H9 (cell line): ENCODE measurements around the gene CACNB3. TPM values are rescaled to one million over a fixed set of nuclear protein-coding genes. Genes with fewer than 3 reads are reported as not detected.

ENCODE experiments used
- DNase-seq: peaks from one replicate; pipeline ENCODE4 v3.0.0-alpha.2; 2017
- H2AFZ ChIP-seq: one replicate; pipeline ENCODE4 v1.6.1; 2013; ENCODE audit warnings: mild to moderate bottlenecking, low read length, control low read depth, moderate library complexity
- H2AK5ac ChIP-seq: 2 replicates; pipeline ENCODE4 v1.6.1; 2013; ENCODE audit warnings: low read length, control low read depth, mixed read lengths; ENCODE audit not compliant: insufficient read length
- H2BK120ac ChIP-seq: one replicate; pipeline ENCODE4 v1.6.1; 2013; ENCODE audit warnings: low read depth, mild to moderate bottlenecking, low read length, control low read depth, inconsistent platforms; ENCODE audit not compliant: poor library complexity, severe bottlenecking
- H2BK12ac ChIP-seq: 2 replicates; pipeline ENCODE4 v1.6.1; 2013; ENCODE audit warnings: low read length, control low read depth, mixed read lengths, low read depth; ENCODE audit not compliant: insufficient read length
- H2BK15ac ChIP-seq: 2 replicates; pipeline ENCODE4 v1.6.1; 2013; ENCODE audit warnings: low read depth, low read length, control low read depth
- H2BK20ac ChIP-seq: one replicate; pipeline ENCODE4 v1.6.1; 2013; ENCODE audit warnings: low read depth, mild to moderate bottlenecking, low read length, control low read depth, inconsistent platforms; ENCODE audit not compliant: poor library complexity, severe bottlenecking
- H2BK5ac ChIP-seq: 2 replicates; pipeline ENCODE4 v1.6.1; 2013; ENCODE audit warnings: low read length, control low read depth, mixed read lengths; ENCODE audit not compliant: insufficient read length
- H3K14ac ChIP-seq: 2 replicates; pipeline ENCODE4 v1.6.1; 2013; ENCODE audit warnings: low read length, control low read depth; ENCODE audit not compliant: insufficient read depth
- H3K18ac ChIP-seq: 2 replicates; pipeline ENCODE4 v1.6.1; 2013; ENCODE audit warnings: low read depth, mild to moderate bottlenecking, mixed read lengths, low read length, control low read depth; ENCODE audit not compliant: insufficient read length
- H3K23ac ChIP-seq: 2 replicates; pipeline ENCODE4 v1.6.1; 2013; ENCODE audit warnings: low read length, control low read depth, mixed read lengths, low read depth; ENCODE audit not compliant: insufficient read length
- H3K23me2 ChIP-seq: 2 replicates; pipeline ENCODE4 v1.6.1; 2013; ENCODE audit warnings: low read depth, mild to moderate bottlenecking, mixed read lengths, low read length, control low read depth; ENCODE audit not compliant: insufficient read length, poor library complexity, severe bottlenecking
- H3K27ac ChIP-seq: 2 replicates; pipeline ENCODE4 v1.5.1; 2013; ENCODE audit warnings: low read length, control low read depth, mixed read lengths, low read depth; ENCODE audit not compliant: insufficient read length
- H3K27me3 ChIP-seq: 2 replicates; pipeline ENCODE4 v1.6.1; 2013; ENCODE audit warnings: low read length, control low read depth, inconsistent platforms; ENCODE audit not compliant: insufficient read depth
- H3K4ac ChIP-seq: 2 replicates; pipeline ENCODE4 v1.6.1; 2013; ENCODE audit warnings: low read depth, mild to moderate bottlenecking, control low read depth, inconsistent platforms, low read length, moderate library complexity
- H3K4me1 ChIP-seq: 2 replicates; pipeline ENCODE4 v1.6.1; 2013; ENCODE audit warnings: low read length, control low read depth, inconsistent platforms; ENCODE audit not compliant: insufficient read depth
- H3K4me2 ChIP-seq: 2 replicates; pipeline ENCODE4 v1.6.1; 2013; ENCODE audit warnings: low read length, control low read depth, mixed read lengths; ENCODE audit not compliant: insufficient read length, insufficient read depth
- H3K56ac ChIP-seq: 2 replicates; pipeline ENCODE4 v1.6.1; 2013; ENCODE audit warnings: low read depth, mild to moderate bottlenecking, mixed read lengths, low read length, control low read depth; ENCODE audit not compliant: insufficient read length
- H3K79me1 ChIP-seq: 2 replicates; pipeline ENCODE4 v1.6.1; 2013; ENCODE audit warnings: low read depth, mild to moderate bottlenecking, moderate library complexity, low read length, control low read depth, inconsistent platforms; ENCODE audit not compliant: insufficient read depth, poor library complexity, severe bottlenecking
- H3K79me2 ChIP-seq: 2 replicates; pipeline ENCODE4 v1.6.1; 2013; ENCODE audit warnings: low read length, control low read depth, inconsistent platforms; ENCODE audit not compliant: insufficient read depth
- H3K9ac ChIP-seq: 2 replicates; pipeline ENCODE4 v1.6.1; 2013; ENCODE audit warnings: low read length, control low read depth, mixed read lengths; ENCODE audit not compliant: insufficient read length; ENCODE audit errors: extremely low read depth
- H3K9me3 ChIP-seq: one replicate; pipeline ENCODE4 v1.6.1; 2013; ENCODE audit warnings: low read depth, low read length, inconsistent platforms; ENCODE audit not compliant: control insufficient read depth
- H3T11ph ChIP-seq: one replicate; pipeline ENCODE4 v1.6.1; 2013; ENCODE audit warnings: mild to moderate bottlenecking, low read length, control low read depth, inconsistent platforms
- H4K20me1 ChIP-seq: one replicate; pipeline ENCODE4 v1.6.1; 2013; ENCODE audit not compliant: control insufficient read depth, insufficient read length, insufficient read depth
- H4K5ac ChIP-seq: 2 replicates; pipeline ENCODE4 v1.6.1; 2013; ENCODE audit warnings: low read depth, mild to moderate bottlenecking, mixed read lengths, low read length, control low read depth; ENCODE audit not compliant: insufficient read length
- H4K8ac ChIP-seq: replicated peaks from 2 replicates; pipeline ENCODE4 v1.6.1; 2013; ENCODE audit warnings: low read length, control low read depth, mixed read lengths, low read depth; ENCODE audit not compliant: insufficient read length
- H4K91ac ChIP-seq: 2 replicates; pipeline ENCODE4 v1.6.1; 2013; ENCODE audit warnings: low read depth, mild to moderate bottlenecking, moderate library complexity, mixed read lengths, low read length, control low read depth; ENCODE audit not compliant: insufficient read length
- H3K27ac Mint-ChIP-seq, 3 experiments: 2 replicates in 2 of 3; 3 replicates in 1 of 3; pipeline ENCODE4 v1.8.0; 2020 to 2021; ENCODE audit warnings: mixed read lengths in 3 of 3, mild to moderate bottlenecking in 1 of 3, moderate library complexity in 1 of 3
- H3K27me3 Mint-ChIP-seq: 2 replicates; pipeline ENCODE4 v1.8.0; 2021; ENCODE audit warnings: low read depth, mild to moderate bottlenecking, moderate library complexity, mixed read lengths
- H3K36me3 Mint-ChIP-seq, 3 experiments: 2 replicates in 2 of 3; 3 replicates in 1 of 3; pipeline ENCODE4 v1.8.0; 2020 to 2021; ENCODE audit warnings: low read depth in 3 of 3, mixed read lengths in 3 of 3; ENCODE audit not compliant: insufficient read depth in 1 of 3
- H3K4me1 Mint-ChIP-seq, 2 experiments: 2 replicates each; pipeline ENCODE4 v1.8.0; 2020; ENCODE audit warnings: mixed read lengths in 2 of 2
- H3K4me3 Mint-ChIP-seq, 2 experiments: 2 replicates in 1 of 2; 3 replicates in 1 of 2; pipeline ENCODE4 v1.8.0; 2020 to 2021; ENCODE audit warnings: mild to moderate bottlenecking in 2 of 2, mixed read lengths in 2 of 2, moderate library complexity in 1 of 2
- H3K9me3 Mint-ChIP-seq, 2 experiments: 2 replicates in 1 of 2; 3 replicates in 1 of 2; pipeline ENCODE4 v1.8.0; 2020; ENCODE audit warnings: mild to moderate bottlenecking in 2 of 2, mixed read lengths in 2 of 2, moderate library complexity in 1 of 2
- WGBS: extraction: QIAGEN DNeasy Blood & Tissue Kit; methylation state at CpG from one replicate; pipeline ENCODE4 v1.1.7; 2013; ENCODE audit warnings: missing lambda C conversion rate, low lambda C conversion rate, mixed read lengths; ENCODE audit not compliant: insufficient read length; ENCODE audit errors: extremely low coverage; 5-methylcytosine and 5-hydroxymethylcytosine counted together
- total RNA-seq: library from RNA; stranded (reverse); gene quantifications from 2 replicates; pipeline ENCODE4 v1.2.1, GENCODE V29; 2021
- TF ChIP-seq, protein P1 (sequence below): fragments of 200-600 bp; sonication (generic); conservative IDR thresholded peaks from 3 replicates; pipeline ENCODE4 v1.8.0; 2021; ENCODE audit warnings: antibody characterized with exemption, mild to moderate bottlenecking

The CACNB3 gene
- total RNA-seq, 1 experiment from 2014 or later: 35.1 TPM

DNA sequence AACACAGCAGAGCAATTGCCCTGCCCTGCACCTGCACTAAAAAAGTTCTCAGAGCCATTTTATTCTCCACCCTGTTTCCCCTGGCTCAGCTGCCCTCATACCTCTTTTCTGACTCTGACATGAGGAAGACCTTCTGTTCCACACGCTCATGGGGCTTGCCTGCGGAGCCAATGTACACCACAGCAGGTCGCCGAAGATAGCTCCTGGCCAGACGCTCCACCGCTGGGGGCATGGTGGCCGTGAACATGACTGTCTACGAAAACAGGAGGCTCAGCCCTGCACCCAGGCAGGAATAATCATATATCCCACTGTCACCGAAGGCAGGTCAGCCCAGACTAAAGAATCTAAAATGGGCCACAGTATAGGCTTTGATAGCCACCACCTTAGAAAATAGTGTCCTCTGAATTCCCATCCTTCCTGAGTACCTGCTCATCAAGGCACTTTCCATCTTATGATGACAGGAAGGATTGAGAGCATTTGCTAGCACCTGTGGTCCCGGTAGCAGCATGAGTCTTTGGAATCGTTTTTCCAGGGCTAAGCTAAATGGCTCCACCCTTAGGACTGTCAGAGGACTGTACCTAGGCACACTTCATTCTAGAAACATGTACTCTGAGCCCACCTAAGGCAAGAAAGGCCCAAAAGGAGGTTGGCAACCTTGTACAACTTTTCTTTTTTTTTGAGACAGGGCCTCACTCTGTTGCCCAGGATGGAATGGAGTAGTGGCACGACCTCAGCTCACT is 14.2 kb downstream of the CACNB3 start:
- Histone ChIP-seq H2BK20ac (no peak overlapping the region), H2BK5ac (no peak overlapping the region), H3K27me3 (no peaks in the 10 kb centered on the region), H4K8ac (no peak overlapping the region), H3T11ph (no peak overlapping the region), H3K4me2 (no peak overlapping the region), H3K9me3 (no peaks in the 10 kb centered on the region), H2AFZ (no peak overlapping the region), H4K91ac (no peak overlapping the region), H4K20me1 (no peaks in the 10 kb centered on the region), H4K5ac (no peak overlapping the region), H2BK120ac (no peak overlapping the region), H3K18ac (no peak overlapping the region), H3K56ac (no peak overlapping the region), H3K27ac (no peak overlapping the region), H2AK5ac (no peak overlapping the region), H2BK15ac (no peak overlapping the region), H3K4ac (no peak overlapping the region), H3K23me2 (no peaks in the 10 kb centered on the region), H3K23ac (no peak overlapping the region), H2BK12ac (no peak overlapping the region), H3K9ac (no peak overlapping the region), H3K79me1 (no peaks in the 10 kb centered on the region), H3K4me1 (no peaks in the 10 kb centered on the region), H3K79me2 (no peaks in the 10 kb centered on the region), H3K14ac (no peak overlapping the region)
- H3K36me3 Mint-ChIP-seq: peaks cover 54 to 90% (median 81%) of the 10 kb centered on the region in 3 experiments; a peak in 6 of 7 replicates
- TF ChIP-seq, protein P1, sequence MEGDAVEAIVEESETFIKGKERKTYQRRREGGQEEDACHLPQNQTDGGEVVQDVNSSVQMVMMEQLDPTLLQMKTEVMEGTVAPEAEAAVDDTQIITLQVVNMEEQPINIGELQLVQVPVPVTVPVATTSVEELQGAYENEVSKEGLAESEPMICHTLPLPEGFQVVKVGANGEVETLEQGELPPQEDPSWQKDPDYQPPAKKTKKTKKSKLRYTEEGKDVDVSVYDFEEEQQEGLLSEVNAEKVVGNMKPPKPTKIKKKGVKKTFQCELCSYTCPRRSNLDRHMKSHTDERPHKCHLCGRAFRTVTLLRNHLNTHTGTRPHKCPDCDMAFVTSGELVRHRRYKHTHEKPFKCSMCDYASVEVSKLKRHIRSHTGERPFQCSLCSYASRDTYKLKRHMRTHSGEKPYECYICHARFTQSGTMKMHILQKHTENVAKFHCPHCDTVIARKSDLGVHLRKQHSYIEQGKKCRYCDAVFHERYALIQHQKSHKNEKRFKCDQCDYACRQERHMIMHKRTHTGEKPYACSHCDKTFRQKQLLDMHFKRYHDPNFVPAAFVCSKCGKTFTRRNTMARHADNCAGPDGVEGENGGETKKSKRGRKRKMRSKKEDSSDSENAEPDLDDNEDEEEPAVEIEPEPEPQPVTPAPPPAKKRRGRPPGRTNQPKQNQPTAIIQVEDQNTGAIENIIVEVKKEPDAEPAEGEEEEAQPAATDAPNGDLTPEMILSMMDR: 0 out of 3 replicates have a peak, but pooled peaks have one; percentile 19
- H3K9me3 Mint-ChIP-seq: no peaks in the 10 kb centered on the region
- DNase-seq: no peak
- no peaks in the 10 kb centered on the region for H3K27me3 Mint-ChIP-seq
- no peak overlapping the region for H3K4me3 Mint-ChIP-seq
- WGBS: no CpG with 5 or more reads among the region's 12 CpGs
- H3K4me1 Mint-ChIP-seq: no peaks in the 10 kb centered on the region
- no peak overlapping the region for H3K27ac Mint-ChIP-seq
